Lower lobe of right lung (tissue), 2 donors: Measurements from ENCODE around the gene TOE1. TPM values are rescaled to one million over a fixed set of nuclear protein-coding genes. Genes with fewer than 3 reads are reported as not detected.

Experiments used
- ATAC-seq, 2 donors: fragments of 200-7000 bp; cut with Tn5 transposase; one replicate each; pipeline ENCODE4 v1.9.1; 2020 to 2022; ENCODE audit warnings: mild to moderate bottlenecking in 2 of 2, moderate library complexity in 2 of 2
- DNase-seq: peaks from one replicate; pipeline ENCODE4 v3.0.0-alpha.2; 2020
- H3K27ac ChIP-seq: fragments of 200-600 bp; one replicate; pipeline ENCODE4 v1.8.0; 2022
- H3K27me3 ChIP-seq: fragments of 200-600 bp; one replicate; pipeline ENCODE4 v1.8.0; 2022; ENCODE audit warnings: low read depth
- H3K36me3 ChIP-seq: fragments of 200-600 bp; one replicate; pipeline ENCODE4 v1.8.0; 2022; ENCODE audit warnings: mild to moderate bottlenecking
- H3K4me1 ChIP-seq: fragments of 200-600 bp; one replicate; pipeline ENCODE4 v1.8.0; 2022
- H3K4me3 ChIP-seq: fragments of 200-600 bp; one replicate; pipeline ENCODE4 v1.8.0; 2022; ENCODE audit warnings: mild to moderate bottlenecking
- H3K9me3 ChIP-seq: fragments of 200-600 bp; one replicate; pipeline ENCODE4 v1.8.0; 2022
- intact Hi-C: fragments of 100-400 bp; cut with DNase I; formaldehyde crosslinking; loops from one replicate; pipeline ENCODE4 v1.11.0; 2022
- total RNA-seq: library from RNA; stranded (reverse); fragmentation: NEBNext Ultra II Directional; extraction: Animal tissue kit (Norgen Biotek cat#: 25700); gene quantifications from one replicate; pipeline ENCODE4 v1.2.1, GENCODE V29; 2021
- TF ChIP-seq, protein P1 (sequence below): fragments of 200-600 bp; IDR thresholded peaks from one replicate; pipeline ENCODE4 v1.8.0; 2022; ENCODE audit warnings: antibody characterized with exemption, mild to moderate bottlenecking
- donor health status: DM: no; HTN: yes; CAD: no; lungs with severe emphysema.

Gene TOE1
- total RNA-seq, 1 donor from 2014 or later, result 11.5 TPM

DNA sequence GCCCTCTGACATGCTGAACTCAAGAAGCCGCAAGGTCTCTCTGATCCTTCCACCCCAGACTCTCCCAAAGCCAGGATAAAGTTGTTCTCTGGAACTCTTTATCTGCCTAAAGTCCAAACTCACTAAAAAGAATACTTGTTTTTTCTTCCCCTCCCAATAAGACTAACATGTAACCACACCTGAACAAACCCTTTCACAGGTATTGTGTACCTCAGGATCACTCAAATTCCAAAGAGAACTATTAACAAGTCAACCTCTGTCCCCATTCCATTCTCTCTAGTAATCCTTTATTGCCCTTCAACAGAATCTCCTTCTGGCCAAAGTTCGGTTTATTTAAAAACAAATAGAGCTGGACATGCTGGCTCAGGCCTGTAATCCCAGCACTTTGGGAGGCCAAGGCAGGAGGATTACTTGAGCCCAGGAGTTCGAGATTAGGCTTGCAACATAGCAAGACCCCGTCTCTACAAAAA lies 4.1 kb upstream of the TOE1 start:
- no peaks in the 10 kb centered on the region for H3K27me3 ChIP-seq
- ATAC-seq, result no peak
- peaks cover 16% of the 10 kb centered on the region for H3K4me1 ChIP-seq
- H3K27ac ChIP-seq, result no peak overlapping the region
- intact Hi-C loops, result no loop called here
- peaks cover 40% of the 10 kb centered on the region for H3K36me3 ChIP-seq
- H3K9me3 ChIP-seq, result no peaks in the 10 kb centered on the region
- TF ChIP-seq, protein P1, sequence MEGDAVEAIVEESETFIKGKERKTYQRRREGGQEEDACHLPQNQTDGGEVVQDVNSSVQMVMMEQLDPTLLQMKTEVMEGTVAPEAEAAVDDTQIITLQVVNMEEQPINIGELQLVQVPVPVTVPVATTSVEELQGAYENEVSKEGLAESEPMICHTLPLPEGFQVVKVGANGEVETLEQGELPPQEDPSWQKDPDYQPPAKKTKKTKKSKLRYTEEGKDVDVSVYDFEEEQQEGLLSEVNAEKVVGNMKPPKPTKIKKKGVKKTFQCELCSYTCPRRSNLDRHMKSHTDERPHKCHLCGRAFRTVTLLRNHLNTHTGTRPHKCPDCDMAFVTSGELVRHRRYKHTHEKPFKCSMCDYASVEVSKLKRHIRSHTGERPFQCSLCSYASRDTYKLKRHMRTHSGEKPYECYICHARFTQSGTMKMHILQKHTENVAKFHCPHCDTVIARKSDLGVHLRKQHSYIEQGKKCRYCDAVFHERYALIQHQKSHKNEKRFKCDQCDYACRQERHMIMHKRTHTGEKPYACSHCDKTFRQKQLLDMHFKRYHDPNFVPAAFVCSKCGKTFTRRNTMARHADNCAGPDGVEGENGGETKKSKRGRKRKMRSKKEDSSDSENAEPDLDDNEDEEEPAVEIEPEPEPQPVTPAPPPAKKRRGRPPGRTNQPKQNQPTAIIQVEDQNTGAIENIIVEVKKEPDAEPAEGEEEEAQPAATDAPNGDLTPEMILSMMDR, result no peak
- H3K4me3 ChIP-seq, result no peak overlapping the region
- no peak for DNase-seq

DNA sequence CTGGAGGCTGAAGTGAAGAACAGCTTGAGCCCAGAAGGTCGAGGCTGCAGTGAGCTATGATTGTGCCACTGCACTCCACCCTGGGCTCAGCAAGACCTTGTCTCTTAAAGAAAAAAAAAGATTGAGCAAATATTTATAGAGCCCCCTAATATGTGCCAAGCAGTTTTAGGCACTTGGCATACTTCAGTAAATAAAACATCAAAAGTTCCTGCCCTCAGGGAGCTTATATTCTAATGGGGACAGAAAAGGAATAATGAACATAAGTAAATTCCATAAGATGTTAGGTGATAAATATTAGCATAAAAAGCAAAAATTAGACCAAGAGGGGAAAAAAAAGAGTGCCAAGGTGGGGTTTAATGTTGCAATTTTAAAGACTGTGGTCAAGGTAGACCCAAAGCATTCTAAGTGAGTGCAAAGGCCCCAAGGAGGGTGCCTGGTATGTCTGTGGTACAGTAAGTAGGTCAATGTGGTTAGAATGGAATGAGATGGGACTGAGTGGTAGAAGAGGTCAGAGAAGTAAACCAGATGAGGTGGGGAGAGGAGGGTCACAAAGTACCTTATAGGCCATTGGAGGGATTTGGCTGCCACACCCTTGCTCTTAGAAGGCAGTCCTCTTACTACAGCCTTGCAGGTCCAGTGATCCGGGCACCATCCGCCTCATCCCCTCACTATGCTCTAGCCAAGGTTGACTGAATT lies 2.2 kb upstream of the TOE1 start:
- intact Hi-C loops, result no loop called here
- Histone ChIP-seq H3K36me3 (peaks cover 36% of the 10 kb centered on the region), H3K4me1 (peaks cover 34% of the 10 kb centered on the region), H3K27me3 (no peaks in the 10 kb centered on the region), H3K4me3 (no peak overlapping the region), H3K9me3 (no peaks in the 10 kb centered on the region), H3K27ac (no peak overlapping the region)
- ATAC-seq (no peak), DNase-seq (no peak)
- TF ChIP-seq, protein P1, result no peak

DNA sequence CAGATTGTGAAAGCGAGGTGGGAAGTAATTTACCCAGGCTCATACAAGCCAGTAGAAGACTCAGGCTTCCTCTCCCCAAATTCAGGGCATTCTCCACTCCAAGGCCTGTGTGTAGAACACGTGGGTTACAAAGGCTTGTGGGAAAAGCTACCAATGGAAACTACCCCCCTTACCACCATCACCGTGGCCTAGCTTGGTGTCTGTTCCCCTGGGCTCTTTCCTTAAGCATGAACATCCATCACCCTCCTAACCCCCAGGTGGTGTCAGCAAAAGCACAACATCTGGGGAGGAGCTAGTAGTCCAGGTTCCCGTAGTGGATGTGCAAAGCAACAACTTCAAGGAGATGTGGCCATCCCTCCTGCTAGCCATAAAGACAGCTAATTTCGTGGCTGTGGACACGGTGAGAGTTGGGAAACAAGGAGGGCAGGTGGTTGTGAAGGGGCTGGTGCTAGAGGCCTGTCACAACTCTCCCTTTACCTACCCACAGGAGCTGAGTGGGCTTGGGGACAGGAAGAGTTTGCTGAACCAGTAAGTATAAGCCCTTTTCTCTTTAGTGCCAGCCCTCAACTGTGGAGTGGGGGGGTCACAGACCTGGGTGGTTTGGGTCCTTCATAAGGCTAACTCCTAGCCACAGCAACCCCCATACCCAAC lies 971 bp downstream of the TOE1 start:
- TF ChIP-seq, protein P1, result no peak
- Histone ChIP-seq H3K9me3 (no peaks in the 10 kb centered on the region), H3K27me3 (no peaks in the 10 kb centered on the region), H3K27ac (peak overlapping the region; percentile 99), H3K36me3 (peaks cover 47% of the 10 kb centered on the region), H3K4me1 (peaks cover 34% of the 10 kb centered on the region), H3K4me3 (peak overlapping the region; percentile 92)
- DNase-seq, result no peak
- intact Hi-C loops, result no loop called here
- ATAC-seq, result no peak

DNA sequence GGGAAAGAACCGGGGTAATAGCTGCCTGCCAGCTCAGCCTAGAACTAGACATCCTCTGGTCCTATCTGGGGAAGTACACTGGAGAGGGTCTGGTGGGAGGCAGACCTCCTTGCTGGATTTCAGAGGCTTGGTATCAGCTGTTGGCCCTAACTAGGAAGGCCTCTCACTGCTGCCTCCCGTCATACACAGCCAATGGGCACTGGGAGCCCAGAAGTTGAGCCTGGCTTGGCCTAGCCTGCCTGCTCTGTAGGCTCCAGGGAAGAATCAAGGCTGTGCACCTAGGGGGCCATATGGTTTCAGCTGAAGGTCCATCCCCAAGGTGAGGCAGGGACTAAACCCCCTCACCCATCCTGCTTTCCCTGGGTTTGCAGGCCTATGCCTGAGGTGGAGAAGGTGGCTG lies 4.5 kb downstream of the TOE1 start:
- TF ChIP-seq, protein P1, result no peak
- ATAC-seq, result no peak
- H3K36me3 ChIP-seq, result peaks cover 51% of the 10 kb centered on the region
- H3K9me3 ChIP-seq, result no peaks in the 10 kb centered on the region
- no peak overlapping the region for H3K4me3 ChIP-seq
- H3K27ac ChIP-seq, result no peak overlapping the region
- intact Hi-C loops, result no loop called here
- H3K27me3 ChIP-seq, result no peaks in the 10 kb centered on the region
- DNase-seq, result no peak
- peaks cover 42% of the 10 kb centered on the region for H3K4me1 ChIP-seq

DNA sequence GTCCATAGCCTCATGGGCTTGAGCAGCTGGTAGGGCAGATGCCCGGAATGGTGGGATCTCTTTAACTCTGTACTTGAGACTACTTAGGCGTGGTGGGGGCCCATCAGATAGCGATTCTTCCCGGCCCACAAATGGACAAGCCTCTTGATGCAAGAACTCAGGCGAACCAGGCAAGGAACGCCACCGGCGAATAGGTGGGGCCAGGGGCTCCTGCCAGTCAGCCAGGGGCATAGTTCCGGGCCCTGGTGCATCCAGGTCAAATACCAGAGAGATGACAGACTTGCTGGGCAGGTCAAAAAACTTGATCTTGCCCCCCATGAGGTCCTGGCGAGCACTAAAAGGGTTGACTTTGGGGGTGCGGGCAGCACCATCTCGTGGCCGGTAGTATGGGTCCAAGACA lies 5.0 kb downstream of the TOE1 start:
- TF ChIP-seq, protein P1, result no peak
- peaks cover 42% of the 10 kb centered on the region for H3K4me1 ChIP-seq
- H3K36me3 ChIP-seq, result peaks cover 51% of the 10 kb centered on the region

More for the DNA sequence above, 5.0 kb downstream of the TOE1 start:
- intact Hi-C loops, result no loop called here
- no peak overlapping the region for H3K27ac ChIP-seq
- H3K4me3 ChIP-seq, result no peak overlapping the region
- H3K9me3 ChIP-seq, result no peaks in the 10 kb centered on the region
- ATAC-seq (no peak), DNase-seq (no peak)
- no peaks in the 10 kb centered on the region for H3K27me3 ChIP-seq
